Measurements from ENCODE around the gene MACROD2. TPM values are rescaled to one million over a fixed set of nuclear protein-coding genes. Genes with fewer than 3 reads are reported as not detected.

MACROD2 gene
- total RNA-seq, 1 donor from 2014 or later, result 6.4 TPM

- H3K4me1 Mint-ChIP-seq, result peaks cover 17% of the 10 kb centered on the region
- H3K36me3 Mint-ChIP-seq (ENCODE audit: low read depth), result no peaks in the 10 kb centered on the region
- DNase-seq (ENCODE audit: low read depth, low spot score), result no peak
- no peak for TF ChIP-seq CTCF (conservative IDR thresholded peaks at IDR 0.05)
- H3K27ac Mint-ChIP-seq (ENCODE audit: unreplicated experiment), result peak overlapping the region; percentile 54
- H3K9me3 Mint-ChIP-seq, result peaks cover 6% of the 10 kb centered on the region
- H3K27me3 Mint-ChIP-seq (ENCODE audit: low read depth), result no peaks in the 10 kb centered on the region
- H3K4me3 Mint-ChIP-seq, result no peak overlapping the region
Measured at GRCh38 chr20:15848995-15849610, 1853.8 kb downstream of the MACROD2 start.

GRCh38 chr20:15851576-15852215, 1856.4 kb downstream of the MACROD2 start:
- Mint-ChIP-seq H3K9me3 (peaks cover 6% of the 10 kb centered on the region), H3K4me3 (no peak overlapping the region), H3K4me1 (peaks cover 17% of the 10 kb centered on the region), H3K36me3 (ENCODE audit: low read depth) (no peaks in the 10 kb centered on the region), H3K27me3 (ENCODE audit: low read depth) (no peaks in the 10 kb centered on the region), H3K27ac (ENCODE audit: unreplicated experiment) (no peak overlapping the region)
- TF ChIP-seq CTCF (conservative IDR thresholded peaks at IDR 0.05), result no peak
- DNase-seq (ENCODE audit: low read depth, low spot score), result no peak

GRCh38 chr20:15854911-15855310, 1859.6 kb downstream of the MACROD2 start:
- TF ChIP-seq CTCF (conservative IDR thresholded peaks at IDR 0.05), result no peak
- H3K27me3 Mint-ChIP-seq (ENCODE audit: low read depth), result no peaks in the 10 kb centered on the region
- no peak overlapping the region for H3K27ac Mint-ChIP-seq (ENCODE audit: unreplicated experiment)
- H3K9me3 Mint-ChIP-seq, result peaks cover 4% of the 10 kb centered on the region
- no peak for DNase-seq (ENCODE audit: low read depth, low spot score)
- H3K4me3 Mint-ChIP-seq, result no peak overlapping the region
- H3K36me3 Mint-ChIP-seq (ENCODE audit: low read depth), result no peaks in the 10 kb centered on the region
- no peaks in the 10 kb centered on the region for H3K4me1 Mint-ChIP-seq

GRCh38 chr20:15857173-15857784, 1862.0 kb downstream of the MACROD2 start:
- H3K27me3 Mint-ChIP-seq (ENCODE audit: low read depth), result no peaks in the 10 kb centered on the region
- H3K9me3 Mint-ChIP-seq, result no peaks in the 10 kb centered on the region
- H3K36me3 Mint-ChIP-seq (ENCODE audit: low read depth), result no peaks in the 10 kb centered on the region
- no peak overlapping the region for H3K27ac Mint-ChIP-seq (ENCODE audit: unreplicated experiment)
- no peak for TF ChIP-seq CTCF (conservative IDR thresholded peaks at IDR 0.05)
- no peak for DNase-seq (ENCODE audit: low read depth, low spot score)
- H3K4me3 Mint-ChIP-seq, result no peak overlapping the region
- H3K4me1 Mint-ChIP-seq, result no peaks in the 10 kb centered on the region

- no peak for DNase-seq (ENCODE audit: low read depth, low spot score)
- H3K27ac Mint-ChIP-seq (ENCODE audit: unreplicated experiment), result no peak overlapping the region
- no peaks in the 10 kb centered on the region for H3K27me3 Mint-ChIP-seq (ENCODE audit: low read depth)
- no peak overlapping the region for H3K4me3 Mint-ChIP-seq
- H3K9me3 Mint-ChIP-seq, result no peaks in the 10 kb centered on the region
- TF ChIP-seq CTCF (conservative IDR thresholded peaks at IDR 0.05), result no peak
- H3K36me3 Mint-ChIP-seq (ENCODE audit: low read depth), result no peaks in the 10 kb centered on the region
- H3K4me1 Mint-ChIP-seq, result no peaks in the 10 kb centered on the region
Measured at GRCh38 chr20:15859061-15859460, 1863.7 kb downstream of the MACROD2 start.

Data from neural crest cell (in vitro differentiated cells).